ENCODE measurements around the gene MED10. TPM values are rescaled to one million over a fixed set of nuclear protein-coding genes. Genes with fewer than 3 reads are reported as not detected.

The MED10 gene
- total and polyA plus RNA-seq, 2 donors (not counting 3 experiments of a cell fraction or from before 2014, with no cell fraction given) = 55.6 to 56.3 TPM

DNA sequence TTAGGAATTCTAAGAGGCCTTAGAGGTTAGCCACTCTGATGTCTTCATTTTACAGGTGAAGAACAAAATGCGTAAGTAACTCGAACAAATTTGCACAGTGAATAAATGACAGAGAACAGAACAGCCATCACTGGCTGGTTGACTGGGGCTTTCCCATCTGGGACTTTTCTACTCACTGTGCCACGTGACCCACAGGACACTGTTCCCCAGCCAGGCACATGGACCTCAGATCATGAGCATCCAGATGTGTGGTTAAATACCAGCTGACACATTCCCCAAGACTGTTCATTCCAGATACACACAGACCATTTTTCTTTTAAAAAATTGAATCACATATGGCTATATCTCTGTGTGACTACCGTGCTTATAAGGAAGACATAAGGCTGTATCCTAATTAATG lies 25.8 kb upstream of the MED10 start:
- Histone ChIP-seq H4K20me1 (replicated peaks; ENCODE audit: control insufficient read depth, extremely low read depth, insufficient read depth, low read length) (no peaks in the 10 kb centered on the region), H3K27me3 (ENCODE audit: control insufficient read depth in 2 of 2, insufficient read depth in 2 of 2, low read length in 2 of 2) (no peaks in the 10 kb centered on the region), H3K27ac (ENCODE audit: insufficient read depth, low read depth, low read length) (no peak overlapping the region), H2AFZ (ENCODE audit: low read depth, low read length) (no peak overlapping the region), H3K36me3 (ENCODE audit: control insufficient read depth in 2 of 2, extremely low read depth in 1 of 2, insufficient read depth in 2 of 2, low read length in 2 of 2) (no peaks in the 10 kb centered on the region), H3K4me3 (replicated peaks in 1 of 3; ENCODE audit: insufficient read depth in 1 of 3, low read depth in 1 of 3, low read length in 3 of 3) (no peak overlapping the region), H3K4me1 (ENCODE audit: control insufficient read depth, extremely low read depth, insufficient read depth, low read length) (no peaks in the 10 kb centered on the region), H3K79me2 (ENCODE audit: control insufficient read depth, insufficient read depth, low read length) (no peaks in the 10 kb centered on the region), H3K9me1 (replicated peaks; ENCODE audit: control insufficient read depth, extremely low read depth, insufficient read depth, low read length) (no peaks in the 10 kb centered on the region), H3K9me3 (replicated peaks; ENCODE audit: control insufficient read depth, insufficient read depth, low read length) (no peaks in the 10 kb centered on the region), H3K9ac (replicated peaks; ENCODE audit: extremely low read depth, insufficient read depth, low read length) (no peak overlapping the region), H3K4me2 (ENCODE audit: insufficient read depth, low read length) (no peak overlapping the region)
- FAIRE-seq (no peak), DNase-seq (ENCODE audit: low read depth, low spot score) (no peak)
- ChIA-PET CTCF (no interaction called here), POLR2A (no interaction called here)
- TF ChIP-seq MAX (IDR thresholded peaks at IDR 0.05; ENCODE audit: insufficient read depth, insufficient read length) (no peak), JUN (IDR thresholded peaks at IDR 0.05; ENCODE audit: borderline replicate concordance, insufficient read depth, insufficient read length, low read depth) (no peak), POLR2AphosphoS5 (IDR thresholded peaks at IDR 0.05; ENCODE audit: insufficient read depth, low read depth, low read length) (no peak), EZH2 (IDR thresholded peaks at IDR 0.05; ENCODE audit: borderline replicate concordance, low read depth, low read length, severe bottlenecking) (no peak), FOS (IDR thresholded peaks at IDR 0.05; ENCODE audit: borderline replicate concordance, insufficient read depth, low read length) (no peak)
- no TSS peak for BruUV-seq (replicated peaks)
- intact Hi-C loops (cut with micrococcal nuclease) = no loop called here
- dilution Hi-C loops (cut with MboI; ENCODE audit: extremely low pct_ligation_motif_present, low sequenced_read_pairs) = no loop called here

DNA sequence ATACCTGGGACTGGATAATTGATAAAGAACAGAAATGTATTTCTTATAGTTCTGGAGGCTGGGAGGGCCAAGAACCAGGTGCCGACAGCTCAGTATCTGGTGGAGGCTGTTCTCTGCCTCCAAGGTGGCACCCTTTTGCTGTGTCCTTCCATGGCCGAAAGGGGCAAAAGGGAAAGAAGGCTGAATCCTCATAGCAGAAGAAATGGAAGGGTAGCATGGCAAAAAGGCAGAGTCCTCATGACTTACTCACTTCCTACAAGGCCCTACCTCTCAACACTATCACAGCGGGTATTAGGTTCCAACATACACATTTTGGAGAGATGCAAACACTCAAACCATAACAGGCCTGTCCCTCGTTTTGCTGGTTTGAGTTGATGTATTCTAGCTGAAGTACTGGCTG lies 25.1 kb upstream of the MED10 start:
- BruUV-seq (replicated peaks) = no TSS peak
- Histone ChIP-seq H4K20me1 (replicated peaks; ENCODE audit: control insufficient read depth, extremely low read depth, insufficient read depth, low read length) (no peaks in the 10 kb centered on the region), H3K79me2 (ENCODE audit: control insufficient read depth, insufficient read depth, low read length) (no peaks in the 10 kb centered on the region), H2AFZ (ENCODE audit: low read depth, low read length) (no peak overlapping the region), H3K36me3 (ENCODE audit: control insufficient read depth in 2 of 2, extremely low read depth in 1 of 2, insufficient read depth in 2 of 2, low read length in 2 of 2) (no peaks in the 10 kb centered on the region), H3K9ac (replicated peaks; ENCODE audit: extremely low read depth, insufficient read depth, low read length) (no peak overlapping the region), H3K4me1 (ENCODE audit: control insufficient read depth, extremely low read depth, insufficient read depth, low read length) (no peaks in the 10 kb centered on the region), H3K9me1 (replicated peaks; ENCODE audit: control insufficient read depth, extremely low read depth, insufficient read depth, low read length) (no peaks in the 10 kb centered on the region), H3K27ac (ENCODE audit: insufficient read depth, low read depth, low read length) (no peak overlapping the region), H3K4me3 (replicated peaks in 1 of 3; ENCODE audit: insufficient read depth in 1 of 3, low read depth in 1 of 3, low read length in 3 of 3) (no peak overlapping the region), H3K9me3 (replicated peaks; ENCODE audit: control insufficient read depth, insufficient read depth, low read length) (no peaks in the 10 kb centered on the region), H3K4me2 (ENCODE audit: insufficient read depth, low read length) (no peak overlapping the region), H3K27me3 (ENCODE audit: control insufficient read depth in 2 of 2, insufficient read depth in 2 of 2, low read length in 2 of 2) (no peaks in the 10 kb centered on the region)
- dilution Hi-C loops (cut with MboI; ENCODE audit: extremely low pct_ligation_motif_present, low sequenced_read_pairs) (no loop called here), intact Hi-C loops (cut with micrococcal nuclease) (no loop called here)
- FAIRE-seq = no peak
- no peak for DNase-seq (ENCODE audit: low read depth, low spot score)
- TF ChIP-seq CTCF (IDR thresholded peaks at IDR 0.05; ENCODE audit: extremely low read depth in 1 of 2, insufficient read depth in 1 of 2, low read depth in 1 of 2, low read length in 2 of 2) (no peak), POLR2AphosphoS5 (IDR thresholded peaks at IDR 0.05; ENCODE audit: insufficient read depth, low read depth, low read length) (no peak), JUN (IDR thresholded peaks at IDR 0.05; ENCODE audit: borderline replicate concordance, insufficient read depth, insufficient read length, low read depth) (no peak), GATA2 (IDR thresholded peaks at IDR 0.05; ENCODE audit: insufficient read depth, insufficient read length, low read depth, low read length) (no peak), POLR2A (IDR thresholded peaks at IDR 0.05; ENCODE audit: low read depth, low read length) (no peak), MAX (IDR thresholded peaks at IDR 0.05; ENCODE audit: insufficient read depth, insufficient read length) (no peak), MYC (IDR thresholded peaks at IDR 0.05; ENCODE audit: low read depth, low read length) (no peak), EZH2 (IDR thresholded peaks at IDR 0.05; ENCODE audit: borderline replicate concordance, low read depth, low read length, severe bottlenecking) (no peak), FOS (IDR thresholded peaks at IDR 0.05; ENCODE audit: borderline replicate concordance, insufficient read depth, low read length) (no peak)
- ChIA-PET CTCF (no interaction called here), POLR2A (no interaction called here)

Data from endothelial cell of umbilical vein (primary cell).